ENCODE measurements around the gene DCST1.

The DCST1 gene

GRCh38 chr1:155094622-155094948 lies 61.0 kb downstream of the DCST1 start:
- no peak overlapping the region for H3K4me3 ChIP-seq (replicated peaks; ENCODE audit: insufficient read depth, low read length)
- peaks cover 3% of the 10 kb centered on the region for H3K27me3 ChIP-seq (ENCODE audit: insufficient read depth, poor library complexity, severe bottlenecking)
- TF ChIP-seq SPI1 (IDR thresholded peaks at IDR 0.05; ENCODE audit: borderline replicate concordance, low read depth): no peak
- no peak for TF ChIP-seq REST (IDR thresholded peaks at IDR 0.05; ENCODE audit: insufficient replicate concordance, low read depth)
- TF ChIP-seq POLR2AphosphoS5 (IDR thresholded peaks at IDR 0.05; ENCODE audit: low read depth): no peak
- no peak for TF ChIP-seq GABPA (IDR thresholded peaks at IDR 0.05; ENCODE audit: low read depth)
- TF ChIP-seq, protein P1, sequence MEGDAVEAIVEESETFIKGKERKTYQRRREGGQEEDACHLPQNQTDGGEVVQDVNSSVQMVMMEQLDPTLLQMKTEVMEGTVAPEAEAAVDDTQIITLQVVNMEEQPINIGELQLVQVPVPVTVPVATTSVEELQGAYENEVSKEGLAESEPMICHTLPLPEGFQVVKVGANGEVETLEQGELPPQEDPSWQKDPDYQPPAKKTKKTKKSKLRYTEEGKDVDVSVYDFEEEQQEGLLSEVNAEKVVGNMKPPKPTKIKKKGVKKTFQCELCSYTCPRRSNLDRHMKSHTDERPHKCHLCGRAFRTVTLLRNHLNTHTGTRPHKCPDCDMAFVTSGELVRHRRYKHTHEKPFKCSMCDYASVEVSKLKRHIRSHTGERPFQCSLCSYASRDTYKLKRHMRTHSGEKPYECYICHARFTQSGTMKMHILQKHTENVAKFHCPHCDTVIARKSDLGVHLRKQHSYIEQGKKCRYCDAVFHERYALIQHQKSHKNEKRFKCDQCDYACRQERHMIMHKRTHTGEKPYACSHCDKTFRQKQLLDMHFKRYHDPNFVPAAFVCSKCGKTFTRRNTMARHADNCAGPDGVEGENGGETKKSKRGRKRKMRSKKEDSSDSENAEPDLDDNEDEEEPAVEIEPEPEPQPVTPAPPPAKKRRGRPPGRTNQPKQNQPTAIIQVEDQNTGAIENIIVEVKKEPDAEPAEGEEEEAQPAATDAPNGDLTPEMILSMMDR (IDR thresholded peaks at IDR 0.05; ENCODE audit: insufficient read depth, low read length): no peak
- no peak overlapping the region for H3K27ac ChIP-seq (replicated peaks)
- DNase-seq (ENCODE audit: low read depth in 1 of 2, low spot score in 1 of 2): no peak

GRCh38 chr1:155099331-155099730 lies 65.7 kb downstream of the DCST1 start:
- H3K27me3 ChIP-seq (ENCODE audit: insufficient read depth, poor library complexity, severe bottlenecking): peaks cover 3% of the 10 kb centered on the region
- H3K27ac ChIP-seq (replicated peaks): no peak overlapping the region
- no peak for DNase-seq (ENCODE audit: low read depth in 1 of 2, low spot score in 1 of 2)
- TF ChIP-seq, protein P1 (IDR thresholded peaks at IDR 0.05; ENCODE audit: insufficient read depth, low read length): no peak
- no peak for TF ChIP-seq REST (IDR thresholded peaks at IDR 0.05; ENCODE audit: insufficient replicate concordance, low read depth)
- no peak for TF ChIP-seq SPI1 (IDR thresholded peaks at IDR 0.05; ENCODE audit: borderline replicate concordance, low read depth)
- TF ChIP-seq GABPA (IDR thresholded peaks at IDR 0.05; ENCODE audit: low read depth): no peak
- no peak for TF ChIP-seq POLR2AphosphoS5 (IDR thresholded peaks at IDR 0.05; ENCODE audit: low read depth)
- H3K4me3 ChIP-seq (replicated peaks; ENCODE audit: insufficient read depth, low read length): no peak overlapping the region
